PC-3 (cell line): ENCODE results near the gene AGPAT4. TPM values are rescaled to one million over a fixed set of nuclear protein-coding genes. Genes with fewer than 3 reads are reported as not detected.

ENCODE experiments used
- ATAC-seq: fragments of 200-7000 bp; cut with Tn5 transposase; 2 replicates; pipeline ENCODE4 v1.9.1; 2020; ENCODE audit warnings: mild to moderate bottlenecking, moderate library complexity
- BruUV-seq: library from RNA; stranded (reverse); fragments of 400-500 nt; replicated peaks from 2 replicates; lab custom pipeline; 2021; lab: Mats Ljungman, UMichigan
- CTCF ChIA-PET: fragments of 300-600 bp; sonication (Branson Sonifier 250); formaldehyde crosslinking; loops from one replicate; lab custom pipeline; 2022; ENCODE audit warnings: antibody characterized with exemption; lab: Charles Lee
- POLR2A ChIA-PET: fragments of 300-600 bp; sonication (Branson Sonifier 250); formaldehyde crosslinking; loops from one replicate; lab custom pipeline; 2022; ENCODE audit warnings: antibody characterized with exemption; ENCODE audit not compliant: unreplicated experiment; lab: Charles Lee
- DNase-seq: peaks from one replicate; pipeline ENCODE4 v3.0.0-alpha.2; 2015
- H2AFZ ChIP-seq: fragments of 300-600 bp; sonication (generic); 2 replicates; pipeline ENCODE4 v1.6.0; 2016; ENCODE audit warnings: antibody characterized with exemption, low read length
- H3F3A ChIP-seq: fragments of 300-600 bp; sonication (generic); one replicate; pipeline ENCODE4 v1.6.0; 2017; ENCODE audit warnings: antibody characterized with exemption, low read length, control low read depth, mild to moderate bottlenecking; ENCODE audit not compliant: unreplicated experiment
- H3K27ac ChIP-seq: fragments of 300-600 bp; sonication (generic); 2 replicates; pipeline ENCODE4 v1.5.1; 2016; ENCODE audit warnings: mild to moderate bottlenecking, low read length
- H3K27me3 ChIP-seq: fragments of 300-600 bp; sonication (generic); 2 replicates; pipeline ENCODE4 v1.6.1; 2016; ENCODE audit warnings: low read length, mixed read lengths
- H3K36me3 ChIP-seq: fragments of 300-600 bp; sonication (generic); 2 replicates; pipeline ENCODE4 v1.6.1; 2016; ENCODE audit warnings: low read depth, mixed run types, low read length, mixed read lengths
- H3K4me1 ChIP-seq: fragments of 300-600 bp; sonication (generic); 2 replicates; pipeline ENCODE4 v1.5.1; 2016; ENCODE audit warnings: low read length; ENCODE audit not compliant: insufficient read depth
- H3K4me2 ChIP-seq: fragments of 300-600 bp; sonication (generic); 2 replicates; pipeline ENCODE4 v1.6.0; 2016; ENCODE audit warnings: low read length
- H3K4me3 ChIP-seq: fragments of 300-600 bp; sonication (generic); 2 replicates; pipeline ENCODE4 v1.5.1; 2016; ENCODE audit warnings: mild to moderate bottlenecking, low read length, mixed read lengths
- H3K79me2 ChIP-seq: fragments of 300-600 bp; sonication (generic); 2 replicates; pipeline ENCODE4 v1.6.1; 2017; ENCODE audit warnings: low read length, mixed read lengths
- H3K9ac ChIP-seq: fragments of 300-600 bp; sonication (generic); 2 replicates; pipeline ENCODE4 v1.6.0; 2016; ENCODE audit warnings: mild to moderate bottlenecking, low read length
- H3K9me2 ChIP-seq: fragments of 300-600 bp; sonication (generic); replicated peaks from 2 replicates; pipeline ENCODE4 v1.6.1; 2016; ENCODE audit warnings: mixed run types, low read length, mixed read lengths
- H3K9me3 ChIP-seq: fragments of 300-600 bp; sonication (generic); 2 replicates; pipeline ENCODE4 v1.6.1; 2016; ENCODE audit warnings: low read length, mixed read lengths
- H4K20me1 ChIP-seq: fragments of 300-600 bp; sonication (generic); 2 replicates; pipeline ENCODE4 v1.6.1; 2016; ENCODE audit warnings: low read length, mixed read lengths
- CTCF ChIP-seq: fragments of 300-600 bp; sonication (generic); conservative IDR thresholded peaks from 2 replicates; pipeline ENCODE4 v1.5.1; 2017; ENCODE audit warnings: antibody characterized with exemption, low read depth, mild to moderate bottlenecking, low read length
- EZH2 ChIP-seq: fragments of 300-600 bp; sonication (generic); IDR thresholded peaks from one replicate; pipeline ENCODE4 v1.6.1; 2017; ENCODE audit warnings: antibody characterized with exemption, mild to moderate bottlenecking, low read length; ENCODE audit not compliant: unreplicated experiment
- EZH2phosphoT487 ChIP-seq: fragments of 300-600 bp; sonication (generic); IDR thresholded peaks from 2 replicates; pipeline ENCODE4 v1.6.1; 2018; ENCODE audit warnings: mild to moderate bottlenecking, antibody characterized with exemption, low read length, borderline replicate concordance
- intact Hi-C: fragments of 100-400 bp; cut with micrococcal nuclease; formaldehyde crosslinking; loops from 2 replicates; pipeline ENCODE4 v1.9.0; 2023
- total RNA-seq: library from RNA; depleted of rRNA; stranded (reverse); fragments of >200 nt; gene quantifications from 2 replicates; pipeline ENCODE4 v1.2.3, GENCODE V29; 2014

AGPAT4 gene
- total RNA-seq, 1 experiment from 2014 or later: 3.8 TPM

- DNase-seq: no peak
- Histone ChIP-seq H3K79me2 (no peaks in the 10 kb centered on the region), H3K9me2 (no peaks in the 10 kb centered on the region), H3K27ac (no peak overlapping the region), H4K20me1 (no peaks in the 10 kb centered on the region), H3K4me2 (no peak overlapping the region), H3F3A (no peaks in the 10 kb centered on the region), H3K36me3 (no peaks in the 10 kb centered on the region), H3K4me3 (no peak overlapping the region), H3K9me3 (no peaks in the 10 kb centered on the region; the same call in 1 of the 2 replicates), H3K27me3 (no peaks in the 10 kb centered on the region), H3K4me1 (peaks cover 11% of the 10 kb centered on the region; the same call in 1 of the 2 replicates), H2AFZ (no peak overlapping the region), H3K9ac (no peak overlapping the region)
- ChIA-PET CTCF (no interaction called here), POLR2A (no interaction called here)
- intact Hi-C loops: no loop called here
- no peak for TF ChIP-seq EZH2
- TF ChIP-seq CTCF: no peak
- TF ChIP-seq EZH2phosphoT487: no peak
- no TSS peak for BruUV-seq
- no peak for ATAC-seq
These were observed 27.5 kb upstream of the AGPAT4 start for GRCh38 chr6:161301338-161301737.

- intact Hi-C loops: no loop called here
- no peaks in the 10 kb centered on the region; the same call in 1 of the 2 replicates for H3K9me3 ChIP-seq
- ATAC-seq (no peak), DNase-seq (no peak)
- no peak overlapping the region for H3K4me3 ChIP-seq
- ChIA-PET POLR2A (no interaction called here), CTCF (no interaction called here)
- TF ChIP-seq CTCF (no peak), EZH2phosphoT487 (no peak), EZH2 (no peak)
- H3K27me3 ChIP-seq: no peaks in the 10 kb centered on the region
- H4K20me1 ChIP-seq: no peaks in the 10 kb centered on the region
- H3K9ac ChIP-seq: no peak overlapping the region
- H3K36me3 ChIP-seq: no peaks in the 10 kb centered on the region
- no peak overlapping the region for H3K4me2 ChIP-seq
- H3F3A ChIP-seq: no peaks in the 10 kb centered on the region
- H3K79me2 ChIP-seq: no peaks in the 10 kb centered on the region
- BruUV-seq: no TSS peak
- no peak overlapping the region for H2AFZ ChIP-seq
- H3K4me1 ChIP-seq: peaks cover 11% of the 10 kb centered on the region; the same call in 1 of the 2 replicates
- H3K9me2 ChIP-seq: no peaks in the 10 kb centered on the region
- H3K27ac ChIP-seq: no peak overlapping the region
These were observed 27.0 kb upstream of the AGPAT4 start for GRCh38 chr6:161300823-161301222.

- Histone ChIP-seq H3K4me1 (peaks cover 11% of the 10 kb centered on the region; the same call in 1 of the 2 replicates), H3F3A (no peaks in the 10 kb centered on the region), H3K9ac (no peak overlapping the region), H3K4me2 (no peak overlapping the region), H4K20me1 (no peaks in the 10 kb centered on the region), H3K27me3 (no peaks in the 10 kb centered on the region), H3K9me2 (no peaks in the 10 kb centered on the region), H3K4me3 (no peak overlapping the region), H3K27ac (no peak overlapping the region), H3K9me3 (no peaks in the 10 kb centered on the region; the same call in 1 of the 2 replicates), H3K36me3 (no peaks in the 10 kb centered on the region), H2AFZ (no peak overlapping the region), H3K79me2 (no peaks in the 10 kb centered on the region)
- ATAC-seq (no peak), DNase-seq (no peak)
- TF ChIP-seq CTCF (no peak), EZH2 (no peak), EZH2phosphoT487 (no peak)
- no TSS peak for BruUV-seq
- intact Hi-C loops: no loop called here
- CTCF ChIA-PET: no interaction called here
- POLR2A ChIA-PET: no interaction called here
These were observed 25.9 kb upstream of the AGPAT4 start for GRCh38 chr6:161299726-161300125.
